Neural cell (in vitro differentiated cells): ENCODE measurements around the gene CRYGS. TPM values are rescaled to one million over a fixed set of nuclear protein-coding genes. Genes with fewer than 3 reads are reported as not detected.

Experiments used
- H2AFZ ChIP-seq: fragments of 200-600, 300-800 bp; sonication (generic), shearing (Covaris generic); 2 replicates; pipeline ENCODE4 v1.6.0; 2014; ENCODE audit warnings: low read depth, mild to moderate bottlenecking, antibody characterized with exemption, low read length, moderate library complexity
- H3F3A ChIP-seq: fragments of 200-600 bp; shearing (Covaris generic); 2 replicates; pipeline ENCODE4 v1.6.1; 2016; ENCODE audit warnings: mild to moderate bottlenecking, moderate library complexity, mixed read lengths, antibody characterized with exemption, low read length; ENCODE audit not compliant: insufficient read depth, poor library complexity, severe bottlenecking
- H3K27ac ChIP-seq: fragments of 200-600, 300-800 bp; sonication (generic), shearing (Covaris generic); 2 replicates; pipeline ENCODE4 v1.5.1; 2014; ENCODE audit warnings: mild to moderate bottlenecking, low read length, moderate library complexity
- H3K27me3 ChIP-seq: fragments of 300-800, 200-600 bp; sonication (generic), shearing (Covaris generic); 2 replicates; pipeline ENCODE4 v1.6.0; 2014; ENCODE audit warnings: mild to moderate bottlenecking, low read depth, low read length, moderate library complexity; ENCODE audit not compliant: insufficient read depth
- H3K36me3 ChIP-seq: fragments of 300-800, 200-600 bp; sonication (generic), shearing (Covaris generic); 2 replicates; pipeline ENCODE4 v1.5.1; 2014; ENCODE audit warnings: mild to moderate bottlenecking, antibody characterized with exemption, low read length, moderate library complexity; ENCODE audit not compliant: insufficient read depth
- H3K4me2 ChIP-seq: fragments of 300-800, 200-600 bp; sonication (generic), shearing (Covaris generic); 2 replicates; pipeline ENCODE4 v1.6.0; 2014; ENCODE audit warnings: mild to moderate bottlenecking, low read length
- H3K4me3 ChIP-seq: fragments of 300-800, 200-600 bp; sonication (generic), shearing (Covaris generic); 2 replicates; pipeline ENCODE4 v1.5.1; 2014; ENCODE audit warnings: mild to moderate bottlenecking, low read length, moderate library complexity
- H3K79me2 ChIP-seq: fragments of 200-600 bp; shearing (Covaris generic); replicated peaks from 2 replicates; pipeline ENCODE4 v1.6.0; 2014; ENCODE audit warnings: mild to moderate bottlenecking, low read length, moderate library complexity; ENCODE audit not compliant: insufficient read depth
- H3K9ac ChIP-seq: fragments of 300-800, 200-600 bp; sonication (generic), shearing (Covaris generic); 2 replicates; pipeline ENCODE4 v1.6.1; 2016; ENCODE audit warnings: mild to moderate bottlenecking, low read length, mixed read lengths
- H3K9me2 ChIP-seq: fragments of 200-600 bp; shearing (Covaris generic); 2 replicates; pipeline ENCODE4 v1.6.1; 2016; ENCODE audit warnings: mild to moderate bottlenecking, low read length, mixed read lengths; ENCODE audit not compliant: insufficient read depth
- H3K9me3 ChIP-seq: fragments of 200-600, 300-800 bp; sonication (generic), shearing (Covaris generic); 2 replicates; pipeline ENCODE4 v1.6.1; 2016; ENCODE audit warnings: mild to moderate bottlenecking, mixed run types, low read length, moderate library complexity, mixed read lengths
- H4K20me1 ChIP-seq: fragments of 200-600 bp; shearing (Covaris generic); 2 replicates; pipeline ENCODE4 v1.6.1; 2016; ENCODE audit warnings: mild to moderate bottlenecking, mixed run types; ENCODE audit not compliant: insufficient read depth
- CTCF ChIP-seq: fragments of 450-650 bp; IDR thresholded peaks from 2 replicates; pipeline ENCODE4 v1.5.1; 2014; ENCODE audit warnings: antibody characterized with exemption, mild to moderate bottlenecking, moderate library complexity; ENCODE audit not compliant: poor library complexity, severe bottlenecking
- EP300 ChIP-seq: fragments of 450-650 bp; conservative IDR thresholded peaks from 2 replicates; pipeline ENCODE4 v1.6.1; 2014; ENCODE audit warnings: antibody characterized with exemption, mild to moderate bottlenecking, moderate library complexity; ENCODE audit not compliant: poor library complexity, severe bottlenecking
- EZH2 ChIP-seq: fragments of 200-600, 300-800 bp; shearing (Covaris generic), sonication (generic); IDR thresholded peaks from 2 replicates; pipeline ENCODE4 v1.6.1; 2014; ENCODE audit warnings: antibody characterized with exemption, low read length, borderline replicate concordance, mild to moderate bottlenecking; ENCODE audit not compliant: insufficient read depth, poor library complexity, severe bottlenecking
- MXI1 ChIP-seq: fragments of 450-650 bp; conservative IDR thresholded peaks from 2 replicates; pipeline ENCODE4 v1.6.1; 2014; ENCODE audit warnings: antibody characterized with exemption, mild to moderate bottlenecking; ENCODE audit not compliant: poor library complexity, severe bottlenecking
- POLR2AphosphoS5 ChIP-seq: IDR thresholded peaks from 2 replicates; pipeline ENCODE4 v1.6.1; 2012
- RAD21 ChIP-seq: fragments of 450-650 bp; conservative IDR thresholded peaks from 2 replicates; pipeline ENCODE4 v1.6.1; 2014; ENCODE audit warnings: antibody characterized with exemption, mild to moderate bottlenecking, moderate library complexity
- REST ChIP-seq: IDR thresholded peaks from 2 replicates; pipeline ENCODE4 v1.6.1; 2012; ENCODE audit warnings: borderline replicate concordance
- SMC3 ChIP-seq: fragments of 450-650 bp; conservative IDR thresholded peaks from 2 replicates; pipeline ENCODE4 v1.6.1; 2014; ENCODE audit warnings: antibody characterized with exemption, mild to moderate bottlenecking, moderate library complexity; ENCODE audit not compliant: poor library complexity
- TAF1 ChIP-seq: IDR thresholded peaks from 2 replicates; pipeline ENCODE4 v1.6.1; 2012; ENCODE audit warnings: low read depth
- polyA plus RNA-seq: library from polyadenylated mRNA; depleted of rRNA; stranded (reverse); fragments of >200 nt; gene quantifications from 2 replicates; pipeline ENCODE4 v1.2.3, GENCODE V29; 2014

The CRYGS gene
- polyA plus RNA-seq, 1 donor from 2014 or later: 7.7 TPM

GRCh38 chr3:186520957-186521842 is 23.0 kb downstream of the CRYGS start:
- Histone ChIP-seq H3K79me2 (no peaks in the 10 kb centered on the region), H3K9me2 (no peaks in the 10 kb centered on the region), H3K27ac (no peak overlapping the region), H3K27me3 (no peaks in the 10 kb centered on the region), H2AFZ (no peak overlapping the region), H4K20me1 (no peaks in the 10 kb centered on the region), H3K9me3 (no peaks in the 10 kb centered on the region), H3K4me2 (no peak overlapping the region), H3K9ac (no peak overlapping the region), H3K36me3 (no peaks in the 10 kb centered on the region), H3K4me3 (no peak overlapping the region), H3F3A (no peaks in the 10 kb centered on the region)
- no peak for TF ChIP-seq CTCF
- TF ChIP-seq EZH2: no peak
- TF ChIP-seq REST: no peak
- TF ChIP-seq RAD21: no peak
- no peak for TF ChIP-seq TAF1
- TF ChIP-seq POLR2AphosphoS5: no peak
- TF ChIP-seq MXI1: no peak
- no peak for TF ChIP-seq SMC3
- TF ChIP-seq EP300: no peak

DNA sequence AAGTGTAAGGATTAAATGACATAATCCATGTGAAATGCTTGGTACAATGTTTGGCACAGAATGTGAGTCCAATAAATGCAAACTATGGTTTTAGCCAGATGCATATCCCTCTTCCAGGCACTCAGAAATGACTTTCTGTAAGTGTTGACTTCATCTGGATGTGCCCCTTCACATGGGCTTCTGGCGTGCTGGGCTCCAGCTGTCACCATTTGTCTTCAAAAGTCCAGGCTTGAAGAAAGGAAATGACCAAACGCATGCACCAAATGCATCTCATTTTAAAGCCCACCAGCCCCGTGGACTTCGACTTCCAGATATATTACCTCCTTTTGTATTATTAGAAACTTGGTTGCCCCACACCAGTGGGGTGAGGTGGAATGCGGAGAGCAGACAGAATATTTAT is 23.7 kb downstream of the CRYGS start:
- no peaks in the 10 kb centered on the region for H3K79me2 ChIP-seq
- H3K27ac ChIP-seq: no peak overlapping the region
- no peak overlapping the region for H3K4me3 ChIP-seq
- H2AFZ ChIP-seq: no peak overlapping the region
- no peak for TF ChIP-seq MXI1
- TF ChIP-seq EP300: no peak
- TF ChIP-seq POLR2AphosphoS5: no peak
- no peak for TF ChIP-seq TAF1
- no peak for TF ChIP-seq SMC3
- TF ChIP-seq CTCF: no peak
- TF ChIP-seq REST: no peak
- no peaks in the 10 kb centered on the region for H3K9me3 ChIP-seq
- H3K36me3 ChIP-seq: no peaks in the 10 kb centered on the region
- H3K27me3 ChIP-seq: no peaks in the 10 kb centered on the region
- H3K9me2 ChIP-seq: no peaks in the 10 kb centered on the region
- no peaks in the 10 kb centered on the region for H3F3A ChIP-seq
- no peaks in the 10 kb centered on the region for H4K20me1 ChIP-seq
- no peak overlapping the region for H3K9ac ChIP-seq
- H3K4me2 ChIP-seq: no peak overlapping the region
